ENCODE measurements around the gene PLCD4. TPM values are rescaled to one million over a fixed set of nuclear protein-coding genes. Genes with fewer than 3 reads are reported as not detected.
A peak's percentile ranks its signal among the peaks of the same experiment; 100 is the strongest.

PLCD4 gene
- total and polyA plus RNA-seq, 10 of the 15 experiments (the other 5 are each of a cell fraction or from before 2014, with no cell fraction given) = under 0.01 to 1.5 (median 0.23) TPM; not detected in 2

GRCh38 chr2:218577482-218578220 is 30.0 kb upstream of the PLCD4 start:
- Histone ChIP-seq H4K20me1 (ENCODE audit: control insufficient read depth, insufficient read depth) (0 out of 2 replicates have a peak, but pooled peaks cover 3% of the 10 kb centered on the region), H3K9me3 (replicated peaks; ENCODE audit: control insufficient read depth, insufficient read depth, low read length) (no peaks in the 10 kb centered on the region), H3K4me1 (ENCODE audit: control insufficient read depth, insufficient read depth, low read length) (peaks cover 4% of the 10 kb centered on the region; the same call in 1 of the 2 replicates), H3K36me3 (ENCODE audit: control insufficient read depth in 2 of 2, insufficient read depth in 2 of 2, low read length in 1 of 2) (peaks cover 0 to 34% of the 10 kb centered on the region in 2 experiments; a peak in 2 of 4 replicates), H3K27me3 (replicated peaks in 1 of 2; ENCODE audit: control insufficient read depth in 2 of 2, insufficient read depth in 2 of 2, low read length in 1 of 2) (no peaks in the 10 kb centered on the region), H3K27ac (ENCODE audit: control insufficient read depth, insufficient read depth) (no peak overlapping the region; the same call in 1 of the 2 replicates), H3K9ac (ENCODE audit: control insufficient read depth, insufficient read depth, low read length) (no peak overlapping the region), H3K4me3 (no peak overlapping the region), H3K4me2 (ENCODE audit: control insufficient read depth, insufficient read depth) (no peak overlapping the region; the same call in 1 of the 2 replicates), H2AFZ (ENCODE audit: control insufficient read depth, low read depth, low read length) (no peak overlapping the region), H3K79me2 (ENCODE audit: control insufficient read depth, insufficient read depth, low read length) (peaks cover 63% of the 10 kb centered on the region)
- DNase-seq (ENCODE audit: low read depth, low spot score) = no peak
- ATAC-seq = peak; percentile 17
- ChIA-PET CTCF (interaction anchor here (0.8 to 1.3 kb wide), 3 partner anchors 12 to 81 kb away, joined by 3 to 4 read pairs (median 3); partner anchors contain the start of genes BCS1L and ZNF142), POLR2A (interaction anchor here (0.7 to 1.6 kb wide), 3 partner anchors 8 to 104 kb away, joined by 3 to 6 read pairs (median 3); no protein-coding TSS in a partner anchor), RAD21 (ENCODE audit: unreplicated experiment) (interaction anchor here (0.6 to 0.7 kb wide), 2 partner anchors 9 to 309 kb away, joined by 3 to 4 read pairs; no protein-coding TSS in a partner anchor), SMC1A (ENCODE audit: uncharacterized antibody, unreplicated experiment) (interaction anchor here (1.0 to 2.1 kb wide), 5 partner anchors 9 to 61 kb away, joined by 3 to 6 read pairs (median 3); no protein-coding TSS in a partner anchor)
- no TSS peak for BruUV-seq (replicated peaks)
- no peak for TF ChIP-seq BCLAF1 (IDR thresholded peaks at IDR 0.05)
- no peak for TF ChIP-seq SMAD5 (IDR thresholded peaks at IDR 0.05; ENCODE audit: low read depth)
- no peak for TF ChIP-seq ZBTB4 (CRISPR knock-in tag; IDR thresholded peaks at IDR 0.05)
- TF ChIP-seq JUNB (IDR thresholded peaks at IDR 0.05) = no peak
- no peak for TF ChIP-seq CBX3 (IDR thresholded peaks at IDR 0.05; ENCODE audit: borderline replicate concordance, low read depth)
- no peak for TF ChIP-seq CBX5 (IDR thresholded peaks at IDR 0.05; ENCODE audit: low read depth)
- no peak for TF ChIP-seq NFXL1 (IDR thresholded peaks at IDR 0.05; ENCODE audit: borderline replicate concordance)
- no peak for TF ChIP-seq PAX8 (IDR thresholded peaks at IDR 0.05)
- TF ChIP-seq MLLT1 (IDR thresholded peaks at IDR 0.05) = no peak
- in situ Hi-C loops (cut with MboI) (no loop called here), intact Hi-C loops (cut with micrococcal nuclease; ENCODE audit: unreplicated experiment) (no loop called here)
- 83% methylated on average over 3 of the region's 3 CpGs for WGBS (ENCODE audit: insufficient coverage, insufficient replicate concordance, low lambda C conversion rate, missing lambda C conversion rate)
- no peak for FAIRE-seq

All from GM12878 (cell line).